Measurements from ENCODE around the gene AHCYL1. TPM values are rescaled to one million over a fixed set of nuclear protein-coding genes. Genes with fewer than 3 reads are reported as not detected.

The AHCYL1 gene
- total RNA-seq: 39.8 and 50.0 TPM in 2 replicates

DNA sequence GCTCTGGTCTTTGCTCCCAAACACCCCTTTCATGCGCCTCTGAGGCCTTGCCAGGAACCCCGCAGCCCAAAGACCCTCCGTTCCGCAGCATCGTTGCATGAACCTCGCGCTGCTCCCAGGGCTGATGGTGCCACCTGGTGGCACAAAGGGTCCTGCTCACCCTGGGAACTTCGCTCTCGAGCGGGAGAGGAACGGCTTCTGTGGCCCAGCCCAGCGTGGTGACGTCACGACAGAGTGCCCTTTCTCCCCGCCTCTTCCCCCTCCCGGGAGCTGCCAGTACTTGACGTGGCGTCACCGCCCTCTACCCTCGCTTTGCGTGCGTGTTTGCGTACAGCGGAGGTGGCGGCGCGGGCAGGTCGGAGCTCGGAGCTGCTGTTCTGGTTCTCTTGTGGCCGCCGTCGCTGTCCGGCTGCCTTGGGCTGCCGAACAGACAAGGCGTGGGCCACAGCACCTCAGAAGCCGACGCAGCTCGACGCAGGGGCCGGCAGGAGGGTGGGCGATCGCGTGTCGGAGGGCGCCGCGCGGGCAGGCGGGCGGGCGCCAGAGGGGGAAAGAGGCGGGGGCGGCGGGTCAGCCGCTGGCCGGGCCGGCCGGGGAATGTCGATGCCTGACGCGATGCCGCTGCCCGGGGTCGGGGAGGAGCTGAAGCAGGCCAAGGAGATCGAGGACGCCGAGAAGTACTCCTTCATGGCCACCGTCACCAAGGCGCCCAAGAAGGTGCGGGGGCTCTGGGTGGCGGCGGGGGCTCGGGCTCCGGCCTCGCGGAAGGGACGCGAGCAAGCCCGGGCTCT lies at the start of gene AHCYL1:
Gene AHCYL1 (plus strand): TSS at position 310 of the 791 bp plus-strand sequence. CDS start 288 bp downstream, at position 598.

DNA sequence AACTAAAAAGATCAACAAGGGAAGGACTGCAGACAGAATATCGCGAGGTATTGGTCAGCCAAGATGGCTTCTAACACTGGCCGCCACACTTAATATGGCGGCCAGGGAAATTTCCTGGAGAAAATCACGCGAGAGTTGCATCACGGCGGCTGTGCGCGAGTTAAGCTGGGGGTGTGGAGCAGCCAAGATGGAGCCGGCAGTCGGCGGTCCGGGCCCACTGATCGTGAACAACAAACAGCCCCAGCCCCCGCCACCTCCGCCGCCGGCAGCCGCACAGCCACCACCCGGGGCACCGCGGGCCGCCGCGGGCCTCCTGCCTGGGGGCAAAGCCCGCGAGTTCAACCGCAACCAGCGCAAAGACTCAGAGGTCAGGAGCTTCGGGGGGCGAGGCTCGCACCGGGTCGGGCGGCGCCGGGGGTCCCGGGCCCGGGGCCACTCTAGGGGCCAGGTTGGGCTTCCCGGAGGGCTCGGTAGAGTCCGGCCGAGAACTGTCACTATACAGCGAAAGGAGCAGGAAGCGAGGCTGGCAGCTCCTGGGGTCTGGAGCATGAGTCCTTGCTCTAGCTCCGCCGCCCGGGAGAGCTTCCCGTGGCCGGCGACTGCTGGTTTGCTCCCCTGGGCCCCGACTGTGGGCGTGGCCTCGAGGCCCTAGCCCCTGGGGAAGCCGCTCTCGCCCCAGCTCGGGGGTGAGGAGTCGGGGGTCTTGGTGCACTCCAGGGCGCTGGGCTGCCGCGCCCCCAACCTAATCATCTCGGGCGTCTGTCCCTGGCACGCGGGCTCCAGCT lies 50.1 kb downstream of the AHCYL1 start, which contains the start of gene STRIP1:
Gene STRIP1 (plus strand): TSS at position 174 of the 785 bp plus-strand sequence. CDS start 14 bp downstream, at position 188.

DNA sequence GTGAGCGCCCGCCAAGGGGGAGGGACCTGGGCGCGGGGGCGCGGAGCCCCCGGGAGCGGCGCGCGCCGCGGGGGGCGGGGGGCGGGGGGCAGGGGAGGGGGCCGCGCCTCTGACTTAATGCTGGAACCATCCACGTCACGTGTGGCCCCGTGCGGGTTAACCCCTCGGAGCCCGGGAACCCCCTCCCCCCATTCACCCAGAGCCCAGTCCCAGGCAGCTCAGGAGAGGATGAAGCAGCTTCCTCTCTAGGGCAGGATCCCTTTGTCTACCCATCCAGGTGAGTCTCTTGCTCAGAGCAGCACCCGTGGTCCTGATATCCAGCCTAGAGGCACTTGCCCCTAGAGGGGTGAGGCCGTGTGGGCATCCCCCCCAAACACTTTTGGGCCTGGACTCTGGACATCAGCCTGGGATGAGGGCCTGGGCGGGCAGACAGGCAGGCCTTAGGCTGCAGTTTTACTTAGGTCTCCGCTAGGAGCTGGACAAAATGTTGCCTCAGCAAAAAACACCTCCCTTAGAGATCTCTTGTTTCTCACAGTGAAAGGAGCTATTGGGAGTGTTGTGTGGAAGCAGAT lies 86.2 kb downstream of the AHCYL1 start, which contains the start of gene ALX3:
Gene ALX3 (minus strand): TSS at position 2 of the 572 bp plus-strand sequence. CDS start 60 bp downstream, outside the sequence.

Other genes starting within 250 kb of the AHCYL1 start
- gene GSTM3, start 243.7 kb upstream of the AHCYL1 start, total RNA-seq: 54.7 and 54.9 TPM in 2 replicates
- gene EPS8L3, start 220.8 kb upstream of the AHCYL1 start, total RNA-seq: under 0.01 TPM in 1 of 2 replicates, not detected in the other
- gene CSF1, start 73.9 kb upstream of the AHCYL1 start, total RNA-seq: 21.0 and 22.5 TPM in 2 replicates
- gene STRIP1, start 49.9 kb downstream of the AHCYL1 start, total RNA-seq: 46.4 and 53.3 TPM in 2 replicates
- gene ALX3, start 85.9 kb downstream of the AHCYL1 start, total RNA-seq: not detected in 2 replicates
- gene UBL4B, start 127.7 kb downstream of the AHCYL1 start, total RNA-seq: not detected in 2 replicates
- gene SLC6A17, start 165.7 kb downstream of the AHCYL1 start, total RNA-seq: under 0.01 and 0.76 TPM in 2 replicates
- 2.6 and 6.5 TPM in 2 replicates for gene KCNC4, start 225.5 kb downstream of the AHCYL1 start, total RNA-seq

Measured in vein endothelial cell (primary cell).